Thymus (tissue), 14 donors: ENCODE results near the gene ATF3. TPM values are rescaled to one million over a fixed set of nuclear protein-coding genes. Genes with fewer than 3 reads are reported as not detected.
A peak's percentile ranks its signal among the peaks of the same experiment; 100 is the strongest.

Experiments used
- DNase-seq, 9 donors: peaks; one replicate each; pipeline ENCODE4 v3.0.0-alpha.2; 2013; ENCODE audit warnings: low spot score in 9 of 9, low read depth in 6 of 9, missing footprints in 1 of 9
- H3K27ac ChIP-seq, 2 donors: one replicate each; pipeline ENCODE4 v1.5.1; 2013; ENCODE audit warnings: control low read depth in 1 of 2, low read depth in 1 of 2, low read length in 1 of 2, mild to moderate bottlenecking in 1 of 2, moderate library complexity in 1 of 2
- H3K27me3 ChIP-seq, 2 donors: one replicate each; pipeline ENCODE4 v1.5.1; 2013; ENCODE audit warnings: low read length in 1 of 2; ENCODE audit not compliant: control insufficient read depth in 2 of 2, insufficient read depth in 1 of 2
- H3K36me3 ChIP-seq, 2 donors: one replicate each; pipeline ENCODE4 v1.5.1; 2013; ENCODE audit warnings: low read length in 1 of 2, mild to moderate bottlenecking in 1 of 2, moderate library complexity in 1 of 2; ENCODE audit not compliant: control insufficient read depth in 2 of 2, insufficient read depth in 2 of 2
- H3K4me1 ChIP-seq, 2 donors: one replicate each; pipeline ENCODE4 v1.5.1; 2013; ENCODE audit warnings: low read length in 2 of 2; ENCODE audit not compliant: control insufficient read depth in 2 of 2, insufficient read depth in 2 of 2
- H3K4me3 ChIP-seq, 2 donors: one replicate each; pipeline ENCODE4 v1.5.1; 2013; ENCODE audit warnings: low read length in 2 of 2, control low read depth in 1 of 2, mild to moderate bottlenecking in 1 of 2
- H3K9me3 ChIP-seq, 2 donors: one replicate each; pipeline ENCODE4 v1.5.1; 2013; ENCODE audit warnings: low read length in 1 of 2, mild to moderate bottlenecking in 1 of 2; ENCODE audit not compliant: control insufficient read depth in 2 of 2, insufficient read depth in 1 of 2
- WGBS: extraction: QIAGEN DNeasy Blood & Tissue Kit; methylation state at CpG from one replicate; pipeline ENCODE4 v1.1.7; 2013; 5-methylcytosine and 5-hydroxymethylcytosine counted together
- long read RNA-seq, 10 donors: transcript quantifications; one replicate each; lab custom pipeline, GENCODE V29; 2026
- polyA plus RNA-seq: library from polyadenylated mRNA; stranded (reverse); fragments of 200-250 nt; gene quantifications from one replicate; pipeline ENCODE4 v1.2.3, GENCODE V29; 2013
- total RNA-seq: library from RNA; stranded (reverse); fragments of 120-200 nt; gene quantifications from one replicate; pipeline ENCODE4 v1.2.4, GENCODE V29; 2013
- donor health status: healthy.

The ATF3 gene
- total RNA-seq (4.4 TPM), polyA plus RNA-seq (34.6 TPM)
- long read RNA-seq, donor 1, result 0 reads
- long read RNA-seq, donor 2, partial matches to known transcripts, result 113 of 114 reads
- long read RNA-seq, donor 2, other reads (novel, unspliced or antisense), result 0 of 114 reads
- long read RNA-seq, donor 3, transcript ATF3-202 (4 exons, 2,033 nt), result major isoform, 5 of 61 reads
- long read RNA-seq, donor 3, partial matches to known transcripts, result 56 of 61 reads
- long read RNA-seq, donor 3, other reads (novel, unspliced or antisense), result 0 of 61 reads
- long read RNA-seq, donor 4, partial matches to known transcripts, result 49 of 49 reads
- long read RNA-seq, donor 4, other reads (novel, unspliced or antisense), result 0 of 49 reads
- long read RNA-seq, donor 5, partial matches to known transcripts, result 40 of 42 reads
- long read RNA-seq, donor 5, other reads (novel, unspliced or antisense), result 0 of 42 reads
- long read RNA-seq, donor 6, result 0 reads
- long read RNA-seq, donor 7, partial matches to known transcripts, result 0 of 4 reads
- long read RNA-seq, donor 7, other reads (novel, unspliced or antisense), result 0 of 4 reads
- long read RNA-seq, donor 8, result 0 reads
- long read RNA-seq, donor 9, partial matches to known transcripts, result 0 of 1 reads
- long read RNA-seq, donor 9, other reads (novel, unspliced or antisense), result 0 of 1 reads
- long read RNA-seq, donor 10, partial matches to known transcripts, result 0 of 2 reads
- long read RNA-seq, donor 10, other reads (novel, unspliced or antisense), result 0 of 2 reads

- Histone ChIP-seq H3K27ac (peak within 1 kb of the TSS; percentile 55 to 91), H3K36me3 (no peaks in the 10 kb centered on the region), H3K27me3 (peaks cover 58 to 80% of the 10 kb centered on the region in 2 donors), H3K4me3 (peak within 1 kb of the TSS; percentile 55 to 76), H3K9me3 (peaks cover 0 to 13% of the 10 kb centered on the region in 2 donors), H3K4me1 (peaks cover 9 to 42% of the 10 kb centered on the region in 2 donors)
- peak in 8 of 9 donors; percentile 47 to 80 (median 62) for DNase-seq
- WGBS, result under 1% methylated on average over 54 of the region's 54 CpGs
These were observed at the start of gene ATF3 for GRCh38 chr1:212608392-212608958. TSS of gene ATF3 (plus strand) at chr1:212608761. CDS start at chr1:212615022, 6,261 bp downstream.

- Histone ChIP-seq H3K36me3 (no peaks in the 10 kb centered on the region), H3K4me3 (no peak overlapping the region), H3K4me1 (peaks cover 5 to 10% of the 10 kb centered on the region in 2 donors), H3K27me3 (peaks cover 0 to 18% of the 10 kb centered on the region in 2 donors), H3K27ac (no peak overlapping the region), H3K9me3 (no peaks in the 10 kb centered on the region)
- WGBS, result 96% methylated on average over 11 of the region's 11 CpGs
- no peak for DNase-seq
These were observed 48.6 kb upstream of the ATF3 start for GRCh38 chr1:212559929-212560328.

GRCh38 chr1:212560933-212561460 is 47.6 kb upstream of the ATF3 start:
- H3K9me3 ChIP-seq, result no peaks in the 10 kb centered on the region
- H3K4me3 ChIP-seq, result no peak overlapping the region
- no peak for DNase-seq
- H3K27me3 ChIP-seq, result peaks cover 0 to 23% of the 10 kb centered on the region in 2 donors
- peaks cover 5 to 10% of the 10 kb centered on the region in 2 donors for H3K4me1 ChIP-seq
- H3K27ac ChIP-seq, result no peak overlapping the region
- WGBS, result 91% methylated on average over 6 of the region's 6 CpGs
- no peaks in the 10 kb centered on the region for H3K36me3 ChIP-seq

DNA sequence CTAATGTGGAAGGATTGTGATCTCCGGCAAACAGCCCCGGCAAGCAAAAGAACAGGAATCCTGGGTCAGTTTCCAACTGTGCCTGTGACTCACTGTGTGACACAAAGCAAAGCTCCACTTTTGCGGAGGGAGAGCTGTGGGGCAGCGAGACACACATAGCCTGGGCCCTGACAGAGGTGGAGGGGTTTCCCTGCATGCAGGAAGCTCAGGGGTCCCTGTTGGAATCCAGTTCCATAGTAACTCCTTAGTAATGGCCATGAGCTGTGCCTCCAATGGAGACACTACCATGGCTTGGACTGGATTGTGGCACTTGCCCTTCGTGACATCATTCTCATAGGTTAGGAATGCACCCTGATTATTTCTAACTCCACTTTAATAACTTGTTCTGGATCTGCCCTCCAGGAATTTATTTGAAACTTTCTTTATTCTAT is 47.0 kb upstream of the ATF3 start:
- Histone ChIP-seq H3K4me1 (peaks cover 5 to 15% of the 10 kb centered on the region in 2 donors), H3K4me3 (no peak overlapping the region), H3K27ac (no peak overlapping the region), H3K36me3 (no peaks in the 10 kb centered on the region), H3K27me3 (peaks cover 0 to 27% of the 10 kb centered on the region in 2 donors), H3K9me3 (no peaks in the 10 kb centered on the region)
- WGBS, result 94% methylated on average over 5 of the region's 5 CpGs
- DNase-seq, result no peak

GRCh38 chr1:212562771-212563170 is 45.8 kb upstream of the ATF3 start:
- no peaks in the 10 kb centered on the region for H3K36me3 ChIP-seq
- no peaks in the 10 kb centered on the region for H3K9me3 ChIP-seq
- H3K4me3 ChIP-seq, result no peak overlapping the region
- H3K4me1 ChIP-seq, result peaks cover 5 to 25% of the 10 kb centered on the region in 2 donors
- no peak overlapping the region for H3K27ac ChIP-seq
- WGBS, result 98% methylated on average over 4 of the region's 4 CpGs
- DNase-seq, result no peak
- H3K27me3 ChIP-seq, result peaks cover 0 to 21% of the 10 kb centered on the region in 2 donors

DNA sequence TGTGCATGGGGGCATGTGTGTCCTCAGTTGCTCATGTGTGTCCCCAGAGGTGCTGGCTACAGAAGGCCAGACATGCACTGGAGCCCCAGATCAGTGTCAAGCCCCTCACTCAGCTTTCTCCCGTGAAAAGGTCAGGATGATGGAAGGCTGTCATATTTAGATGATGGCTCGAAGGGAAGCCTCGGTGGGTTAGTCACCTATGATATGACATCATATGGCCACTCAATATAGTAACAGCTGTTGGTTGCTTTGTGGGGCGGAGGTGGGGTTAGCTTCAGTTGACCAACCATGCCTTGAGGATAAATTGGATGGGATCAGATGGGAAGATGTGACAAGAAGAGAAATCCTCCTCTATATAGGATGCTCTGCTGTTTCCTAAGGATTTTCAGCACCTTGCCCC is 43.5 kb upstream of the ATF3 start:
- no peak overlapping the region for H3K4me3 ChIP-seq
- WGBS, result 98% methylated on average over 4 of the region's 4 CpGs
- DNase-seq, result no peak
- no peaks in the 10 kb centered on the region for H3K9me3 ChIP-seq
- no peaks in the 10 kb centered on the region for H3K36me3 ChIP-seq
- no peak overlapping the region for H3K27ac ChIP-seq
- H3K4me1 ChIP-seq, result peaks cover 0 to 15% of the 10 kb centered on the region in 2 donors
- H3K27me3 ChIP-seq, result peaks cover 3 to 12% of the 10 kb centered on the region in 2 donors

- H3K4me1 ChIP-seq, result peaks cover 0 to 15% of the 10 kb centered on the region in 2 donors
- no peaks in the 10 kb centered on the region for H3K36me3 ChIP-seq
- H3K27me3 ChIP-seq, result peaks cover 3 to 12% of the 10 kb centered on the region in 2 donors
- WGBS, result 97% methylated on average over 6 of the region's 6 CpGs
- no peak overlapping the region for H3K27ac ChIP-seq
- no peak for DNase-seq
- no peaks in the 10 kb centered on the region for H3K9me3 ChIP-seq
- no peak overlapping the region for H3K4me3 ChIP-seq
These were observed 42.8 kb upstream of the ATF3 start for GRCh38 chr1:212565571-212566305.
